Stimulated activated CD4-positive, alpha-beta T cell treated with anti-CD3 and anti-CD28 coated beads, Interleukin-2, amount 100 ng/mL, for 4 hours (primary cell): ENCODE data around the gene CCR9.
A peak's percentile ranks its signal among the peaks of the same experiment; 100 is the strongest.

Experiments used
- DNase-seq: peaks from one replicate; pipeline ENCODE4 v3.0.0-alpha.2; 2020; ENCODE audit warnings: low read depth

The CCR9 gene

DNA sequence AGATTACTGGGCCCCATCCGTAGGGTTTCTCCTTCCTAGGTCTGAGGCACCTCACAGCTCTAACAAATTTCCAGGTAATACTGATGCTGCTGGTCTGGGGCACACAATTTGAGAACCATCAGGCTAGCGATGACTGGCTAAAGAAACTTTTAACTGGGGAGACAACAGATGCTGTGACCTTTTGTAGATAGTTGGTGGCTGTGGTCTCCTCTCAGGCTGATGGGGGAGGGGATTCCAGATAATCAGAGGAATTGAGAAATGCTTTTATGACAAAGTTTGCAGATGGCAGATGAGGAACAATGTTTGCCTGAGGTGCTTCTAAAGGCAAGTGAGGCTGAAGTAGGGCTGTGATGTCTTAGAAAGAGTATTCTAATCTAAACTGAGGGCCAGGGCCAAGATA lies 13.8 kb upstream of the CCR9 start:
- DNase-seq: no peak

DNA sequence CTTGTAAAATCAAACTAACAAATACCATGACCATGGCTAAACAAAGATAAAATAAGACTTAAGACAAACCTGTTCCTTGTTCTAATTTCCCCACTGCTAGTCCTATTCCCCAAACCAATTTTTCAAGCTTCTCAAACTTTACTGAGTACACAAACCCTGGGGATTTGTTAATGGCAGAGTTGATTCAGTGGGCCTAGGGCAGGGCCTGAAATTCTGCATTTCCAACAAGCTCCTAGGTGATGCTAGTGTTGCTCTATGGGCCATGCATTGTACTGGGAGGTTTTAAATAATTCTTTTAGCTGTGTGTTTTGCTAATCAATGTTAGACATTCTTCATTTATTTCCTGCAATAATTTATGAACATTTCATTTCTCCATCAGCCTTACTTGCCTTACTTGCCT lies 13.3 kb upstream of the CCR9 start:
- DNase-seq: no peak

DNA sequence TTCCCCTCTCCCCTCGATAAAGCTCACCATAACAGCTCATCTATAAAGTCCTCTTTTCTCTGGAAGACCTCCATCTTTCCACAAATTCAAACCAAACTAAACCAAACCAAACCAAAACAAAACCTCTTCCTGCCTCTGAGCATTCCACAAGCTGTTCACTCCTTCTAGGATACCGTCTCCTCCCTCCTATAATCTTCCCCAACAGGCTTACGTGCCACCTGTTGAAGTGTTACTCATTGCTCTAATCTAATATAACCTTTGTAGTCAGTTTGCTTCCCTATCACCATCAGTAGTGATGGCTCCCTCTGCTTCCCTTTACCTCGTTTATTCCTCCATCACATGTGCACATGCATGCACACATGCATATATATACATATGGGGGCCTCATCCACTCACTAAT lies 12.7 kb upstream of the CCR9 start:
- no peak for DNase-seq

DNA sequence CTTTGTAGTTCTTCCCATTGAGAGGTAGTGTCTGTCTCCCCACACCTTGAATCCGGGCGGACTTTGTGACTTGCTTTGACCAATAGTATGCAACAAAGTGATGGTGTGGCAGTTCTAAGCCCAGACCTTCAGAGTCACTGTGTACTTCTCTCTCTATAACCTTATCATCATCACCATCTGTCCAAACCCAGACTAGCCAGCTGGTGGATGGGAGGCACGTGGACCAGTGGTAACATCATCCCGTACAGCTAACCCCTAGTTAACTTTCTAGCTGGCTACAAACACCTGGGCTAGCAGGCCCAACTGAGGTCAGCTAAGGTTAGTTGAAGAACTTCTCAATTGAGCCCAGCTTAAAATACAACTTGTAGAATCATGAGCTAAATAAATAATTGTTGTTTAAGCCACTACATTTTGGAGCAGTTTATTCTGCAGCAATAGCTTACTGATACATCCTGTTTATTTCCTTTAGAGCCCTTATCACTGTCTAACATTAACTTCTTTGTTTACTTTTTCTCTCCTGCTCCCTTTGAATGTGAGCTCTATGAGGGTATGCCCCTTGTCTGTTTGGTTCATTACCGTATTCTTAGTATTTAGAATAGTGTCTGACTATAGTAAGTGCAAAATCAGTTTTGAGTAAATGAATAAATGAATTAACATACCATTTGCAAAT lies 11.5 kb upstream of the CCR9 start:
- DNase-seq: no peak

DNA sequence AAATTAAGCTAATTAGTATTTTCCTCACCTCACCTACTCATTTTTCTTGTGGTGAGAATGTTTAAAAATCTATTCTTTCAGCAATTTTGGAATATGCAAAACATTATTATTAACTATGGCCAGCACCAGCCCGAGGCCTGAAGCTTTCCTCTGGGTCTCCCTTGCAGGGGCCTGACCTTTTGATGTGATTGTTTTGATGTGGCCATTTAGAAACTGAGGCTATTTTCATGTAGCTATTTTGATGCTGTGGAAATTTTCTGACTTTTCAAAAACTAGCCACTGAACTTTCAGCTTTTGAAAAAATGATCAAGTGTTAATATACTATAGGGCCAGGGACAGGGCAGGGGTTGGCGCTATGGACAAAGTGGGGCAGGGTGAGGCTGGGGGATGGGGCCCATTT lies 8.2 kb upstream of the CCR9 start:
- DNase-seq: no peak

DNA sequence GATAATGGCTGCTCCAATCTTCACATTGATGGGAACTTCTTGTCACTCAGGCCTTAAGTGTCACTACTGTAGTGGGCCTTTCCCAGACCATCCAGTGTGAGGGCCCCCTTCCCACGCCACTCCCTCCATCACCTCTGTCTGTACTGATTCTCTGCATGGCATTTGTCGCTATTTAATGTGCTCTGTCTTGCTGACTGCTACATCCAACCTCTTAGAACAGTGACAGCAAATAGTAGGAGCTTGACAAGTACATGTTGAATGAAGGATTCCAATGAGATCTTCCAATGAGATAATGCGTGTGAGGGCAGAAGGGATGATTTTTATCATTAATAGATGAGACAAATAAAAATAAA lies 5.6 kb upstream of the CCR9 start:
- DNase-seq: no peak

DNA sequence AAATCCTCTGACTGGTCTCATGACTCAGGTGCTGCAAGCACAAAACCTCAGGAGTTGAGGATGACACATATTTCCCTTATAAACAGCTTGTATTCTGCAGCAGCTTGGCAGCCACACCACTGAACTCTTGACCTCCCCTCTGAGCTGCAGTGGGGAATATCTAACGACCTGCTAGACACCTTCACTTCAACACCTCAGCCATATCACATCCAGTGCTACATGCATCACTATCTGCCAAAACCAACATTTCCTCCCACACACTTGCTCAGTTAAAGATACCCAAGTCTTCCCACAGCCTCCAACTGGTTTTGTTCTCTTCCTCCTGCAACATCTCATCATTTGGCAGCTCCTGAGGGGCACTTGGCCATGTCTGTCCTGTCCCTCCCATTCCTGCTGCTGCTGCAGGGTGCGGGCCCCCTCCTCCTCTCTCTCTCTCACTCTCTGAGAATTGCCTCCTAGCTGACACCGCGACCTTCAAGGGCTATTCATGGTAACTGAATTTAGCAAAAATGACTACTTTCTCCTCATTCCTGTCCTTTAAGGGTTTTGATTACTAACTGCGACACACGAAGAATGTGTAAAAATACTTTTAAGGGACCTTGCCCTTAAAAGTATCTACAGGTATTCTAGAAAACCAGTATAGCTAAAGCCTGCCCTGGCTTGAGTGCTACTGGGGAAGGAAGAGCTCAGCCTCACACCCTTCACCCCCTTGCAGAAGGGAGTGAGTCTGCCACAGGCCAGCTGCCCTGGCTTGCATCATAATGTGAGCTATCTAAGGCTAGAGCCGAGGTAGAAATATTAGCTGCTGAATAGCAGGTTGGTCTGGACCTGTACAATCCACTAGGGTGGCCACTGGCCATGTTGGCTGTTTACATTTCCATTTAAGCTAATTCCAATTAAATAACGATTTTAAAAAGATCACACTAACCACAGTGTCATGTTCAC lies 5.0 kb upstream of the CCR9 start:
- peak; percentile 12 for DNase-seq

DNA sequence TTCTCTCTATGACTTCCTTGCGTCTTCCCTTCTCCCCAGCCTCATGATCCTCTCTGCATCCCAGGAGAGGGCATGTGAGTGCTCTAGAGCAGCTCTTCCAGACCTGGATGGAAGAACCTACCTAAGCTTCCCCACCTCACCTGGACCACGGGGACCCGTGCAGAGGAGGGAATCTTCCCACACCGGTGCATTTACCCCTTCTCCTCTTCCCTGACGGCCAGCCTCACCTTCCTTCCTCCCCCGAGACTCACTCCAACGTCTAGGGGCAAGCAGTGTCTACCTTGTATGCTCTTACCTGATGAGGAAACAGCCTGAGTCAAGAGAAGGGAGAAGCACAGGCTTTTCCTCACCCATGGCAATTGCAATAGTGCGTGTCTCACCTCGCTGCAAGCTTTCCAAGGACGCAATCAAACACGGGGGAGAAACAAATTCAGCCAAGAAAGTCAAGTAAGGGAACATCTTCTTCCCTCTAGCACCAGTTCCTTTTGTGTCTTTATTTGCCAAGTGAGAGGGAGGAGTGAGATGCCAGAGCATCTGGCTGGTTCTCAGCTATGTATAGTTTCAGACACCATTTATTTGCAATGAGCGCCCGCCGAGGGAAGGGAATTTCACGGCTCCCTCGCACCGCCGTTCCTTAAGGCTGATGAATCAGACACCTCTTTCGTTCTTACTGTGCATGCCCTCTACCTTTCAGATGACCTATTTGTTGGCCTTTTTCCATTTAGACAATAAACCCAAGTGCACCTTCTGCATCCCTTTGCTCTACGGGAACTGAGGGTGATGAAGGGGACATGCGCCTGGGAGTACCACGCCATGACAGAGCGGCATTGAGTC lies 1.8 kb upstream of the CCR9 start:
- DNase-seq: no peak

DNA sequence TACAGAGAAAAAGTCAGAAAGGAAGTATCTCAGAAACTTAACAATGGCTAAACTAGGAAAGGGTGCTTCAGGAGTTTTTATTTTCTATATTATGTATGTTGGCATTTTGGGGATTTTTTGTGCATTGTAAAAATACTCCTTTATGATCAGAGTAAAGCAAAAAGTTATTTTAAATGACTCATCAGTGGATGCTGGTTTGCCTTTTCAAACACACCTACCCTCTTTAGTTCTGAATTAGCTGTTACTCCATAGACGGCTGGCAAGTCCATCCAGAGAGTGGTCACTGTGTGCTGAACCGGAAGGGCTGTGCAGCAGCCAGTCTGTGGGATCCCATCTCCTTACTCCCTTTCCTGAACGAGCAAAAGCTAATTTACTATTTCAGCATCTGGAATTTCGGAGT lies 942 bp downstream of the CCR9 start:
- DNase-seq: no peak

DNA sequence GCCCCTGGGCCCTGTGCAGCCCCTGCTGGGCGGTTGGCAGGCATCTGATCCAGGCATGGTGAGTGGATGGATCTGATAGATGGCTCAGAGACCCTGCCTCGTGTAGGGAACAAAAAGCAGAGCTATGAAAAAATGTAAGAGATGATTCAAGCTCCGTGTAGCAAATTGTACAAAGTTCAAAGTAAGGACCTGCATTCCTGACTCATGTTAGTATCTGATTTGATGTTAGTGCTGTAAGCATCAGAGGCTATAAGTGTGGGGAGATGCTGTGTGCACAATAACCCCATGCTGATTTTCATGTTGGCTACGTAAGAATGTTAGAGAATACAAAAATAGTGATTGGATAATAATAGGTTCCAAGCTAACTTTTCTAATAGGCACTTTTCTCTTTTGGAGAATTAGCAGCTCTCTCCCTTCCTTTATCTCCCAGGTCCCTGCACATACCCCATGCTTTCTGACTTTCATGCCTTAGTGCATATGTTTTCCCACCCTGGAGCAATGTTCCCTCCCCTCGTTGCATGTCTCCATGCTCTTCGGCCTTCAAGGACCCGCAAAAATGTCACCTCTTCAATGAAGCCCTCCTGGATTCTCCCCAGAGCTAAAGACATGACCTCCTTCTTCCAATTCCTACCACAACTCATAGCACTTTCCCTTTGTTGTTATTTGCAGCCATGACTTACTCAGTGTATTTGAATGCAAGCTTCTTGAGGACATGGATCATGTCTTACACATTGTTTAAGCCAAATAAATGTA lies 1.6 kb downstream of the CCR9 start:
- DNase-seq: no peak

DNA sequence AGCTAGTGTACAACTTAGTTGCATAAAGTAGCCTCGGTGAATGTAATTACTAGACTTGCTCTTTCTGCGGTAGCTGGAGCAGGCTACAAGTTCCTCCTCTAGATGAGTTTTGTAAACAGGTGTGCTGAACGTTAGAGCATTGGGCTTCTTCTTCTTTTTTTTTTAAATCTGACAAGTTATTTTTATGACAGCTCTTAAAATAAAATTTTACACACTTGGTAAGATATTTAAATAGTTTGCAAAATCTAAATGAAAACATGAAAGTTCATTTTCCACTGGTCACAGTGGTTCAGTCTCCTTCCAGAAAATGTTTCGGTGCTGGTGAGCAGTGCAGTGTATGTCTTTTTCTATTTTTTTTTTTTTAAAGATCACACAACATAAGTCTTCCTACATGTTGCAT lies 3.0 kb downstream of the CCR9 start:
- DNase-seq: no peak

DNA sequence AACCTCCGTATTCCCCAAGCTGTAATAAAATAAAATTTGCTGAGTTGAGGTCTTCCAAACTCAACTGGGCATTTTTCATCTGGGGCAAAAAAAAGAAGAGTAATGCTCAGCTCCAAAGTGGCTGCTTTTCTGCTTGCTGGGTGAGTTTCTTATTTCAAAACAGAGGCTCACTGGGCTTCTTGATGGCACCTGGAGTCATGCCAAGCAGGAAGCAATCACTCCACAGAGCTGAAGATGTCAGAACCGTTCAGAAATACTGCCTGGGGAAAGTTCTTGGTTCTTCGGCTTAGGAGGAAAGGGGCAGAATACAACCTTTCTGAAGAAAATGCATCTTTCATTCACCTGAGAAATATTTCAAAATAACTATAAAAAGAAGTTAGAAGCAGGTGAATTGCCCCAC lies 4.1 kb downstream of the CCR9 start:
- DNase-seq: no peak

DNA sequence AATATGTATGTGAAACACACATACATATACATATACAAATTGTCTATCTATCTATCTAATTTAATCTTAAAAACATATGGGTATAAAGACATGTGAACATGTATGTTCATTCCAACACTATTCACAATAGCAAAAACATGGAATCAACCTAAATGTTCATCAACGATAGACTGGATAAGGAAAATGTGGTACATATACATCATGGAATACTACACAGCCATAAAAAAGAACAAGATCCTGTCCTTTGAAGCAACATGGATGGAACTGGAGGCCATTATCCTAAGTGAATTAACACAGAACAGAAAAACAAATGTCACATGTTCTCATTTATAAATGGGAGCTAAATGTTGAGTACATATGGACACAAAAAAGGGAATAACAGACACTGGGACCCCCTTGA lies 5.8 kb downstream of the CCR9 start:
- DNase-seq: no peak

DNA sequence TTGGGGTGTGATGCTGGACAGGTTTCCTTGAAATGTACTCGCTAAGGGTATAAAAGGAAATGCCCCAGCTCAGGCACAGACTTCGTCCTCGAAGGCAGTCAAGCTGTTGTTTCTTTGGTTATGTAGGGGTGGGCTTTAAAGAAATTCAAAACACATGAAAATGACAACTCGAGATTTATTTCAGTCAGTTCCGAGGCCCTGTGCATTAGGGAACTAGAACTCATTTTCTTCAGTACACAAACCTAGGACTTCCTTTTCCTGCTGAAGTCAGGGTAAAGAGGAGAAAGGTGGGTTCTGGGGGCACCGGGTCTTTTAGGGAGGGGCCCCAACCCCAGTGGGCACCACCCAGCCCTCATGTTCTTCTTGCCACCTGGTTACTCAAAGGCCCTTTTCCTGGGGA lies 7.7 kb downstream of the CCR9 start:
- no peak for DNase-seq

DNA sequence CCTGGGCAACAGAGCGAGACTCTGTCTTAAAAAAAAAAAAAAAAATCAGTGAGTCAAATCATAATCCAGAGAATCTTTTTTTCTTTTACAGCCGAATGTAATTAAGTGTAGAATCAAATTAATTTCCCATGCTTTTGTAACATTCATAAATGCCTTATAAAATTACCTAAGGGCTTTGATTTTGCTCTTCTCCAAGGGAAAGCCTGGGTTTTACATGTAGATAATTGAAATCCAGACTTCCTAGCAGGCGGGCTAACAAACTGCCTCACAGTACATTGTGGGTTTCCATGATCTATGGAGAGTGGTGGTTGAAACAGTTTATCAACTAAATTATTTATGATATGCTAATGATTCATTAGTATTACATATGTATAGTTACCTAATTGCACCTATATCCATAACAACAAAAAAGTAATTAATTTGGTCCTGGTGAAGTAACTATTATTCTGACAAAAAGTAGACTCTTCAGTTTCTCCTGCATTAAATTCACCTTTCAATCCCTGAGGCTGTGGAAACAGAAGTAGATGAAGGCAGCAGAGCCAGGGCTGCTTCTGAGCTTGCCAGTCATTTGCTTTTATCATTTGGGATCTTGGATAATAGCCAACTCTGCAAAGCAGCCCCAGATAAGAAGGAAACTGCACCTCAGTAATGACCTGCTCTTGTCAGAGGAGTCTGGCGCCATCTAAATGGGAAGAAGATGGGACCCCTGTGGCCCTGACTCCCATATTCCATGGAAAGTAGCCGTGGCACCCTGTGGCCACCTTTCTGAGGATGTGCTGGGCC lies 9.5 kb downstream of the CCR9 start:
- no peak for DNase-seq

DNA sequence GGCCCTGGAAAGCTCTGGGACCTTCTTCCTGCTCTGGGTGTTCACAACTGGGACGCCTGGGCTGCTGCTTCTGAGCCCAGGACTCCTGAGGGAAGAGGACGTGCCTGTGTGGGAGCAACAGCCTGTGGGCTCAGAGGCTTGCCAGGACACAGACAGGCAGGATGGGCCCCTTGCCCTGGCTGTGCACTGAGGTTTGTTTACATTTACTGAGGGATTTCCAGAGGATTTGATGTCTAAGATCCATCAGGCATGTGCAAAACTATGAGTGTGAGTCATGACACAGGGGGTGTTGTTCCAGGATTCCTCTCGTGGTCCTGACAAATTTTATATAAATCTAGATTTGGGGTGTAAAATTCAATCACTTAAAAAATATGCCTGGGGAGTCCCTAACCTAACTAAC lies 10.6 kb downstream of the CCR9 start:
- DNase-seq: no peak

DNA sequence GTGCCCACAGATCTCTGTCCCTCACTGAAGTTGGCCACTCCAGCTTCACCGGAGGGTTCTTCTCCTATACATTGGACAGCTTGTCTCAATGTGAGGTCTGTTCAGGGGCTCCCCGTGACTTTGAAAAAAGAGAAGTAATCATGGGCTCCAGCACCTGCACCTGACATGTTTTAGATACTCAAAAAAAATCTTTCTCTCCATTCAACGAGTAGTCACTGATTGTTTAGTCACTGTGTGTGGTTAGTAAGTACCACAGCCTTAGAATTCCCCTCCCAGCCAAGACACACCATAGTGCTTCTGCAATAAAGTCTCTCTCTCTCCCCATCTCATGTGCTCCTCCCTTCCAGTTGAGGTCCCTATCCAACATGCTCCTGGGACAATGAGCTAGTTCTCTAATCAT lies 18.6 kb downstream of the CCR9 start:
- DNase-seq: no peak

DNA sequence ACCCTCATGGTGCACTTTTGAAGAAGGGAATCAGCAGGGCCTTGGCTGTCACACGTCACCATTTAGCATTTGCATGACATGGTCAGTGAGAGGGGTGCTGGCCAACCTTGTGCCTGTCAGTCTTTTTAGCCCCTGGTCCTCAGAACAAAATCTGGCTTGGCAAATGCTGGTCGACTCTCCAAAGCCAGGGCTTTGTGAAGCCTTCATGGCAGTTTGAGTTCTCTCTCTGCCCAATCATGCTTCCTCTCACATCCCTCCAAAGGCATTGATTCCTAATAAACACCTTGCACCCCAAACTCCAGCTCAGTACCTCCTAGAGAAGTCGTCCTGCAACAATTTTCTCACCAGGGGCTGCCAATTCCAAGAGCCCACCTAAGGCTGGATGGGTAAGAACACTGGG lies 19.4 kb downstream of the CCR9 start:
- no peak for DNase-seq

DNA sequence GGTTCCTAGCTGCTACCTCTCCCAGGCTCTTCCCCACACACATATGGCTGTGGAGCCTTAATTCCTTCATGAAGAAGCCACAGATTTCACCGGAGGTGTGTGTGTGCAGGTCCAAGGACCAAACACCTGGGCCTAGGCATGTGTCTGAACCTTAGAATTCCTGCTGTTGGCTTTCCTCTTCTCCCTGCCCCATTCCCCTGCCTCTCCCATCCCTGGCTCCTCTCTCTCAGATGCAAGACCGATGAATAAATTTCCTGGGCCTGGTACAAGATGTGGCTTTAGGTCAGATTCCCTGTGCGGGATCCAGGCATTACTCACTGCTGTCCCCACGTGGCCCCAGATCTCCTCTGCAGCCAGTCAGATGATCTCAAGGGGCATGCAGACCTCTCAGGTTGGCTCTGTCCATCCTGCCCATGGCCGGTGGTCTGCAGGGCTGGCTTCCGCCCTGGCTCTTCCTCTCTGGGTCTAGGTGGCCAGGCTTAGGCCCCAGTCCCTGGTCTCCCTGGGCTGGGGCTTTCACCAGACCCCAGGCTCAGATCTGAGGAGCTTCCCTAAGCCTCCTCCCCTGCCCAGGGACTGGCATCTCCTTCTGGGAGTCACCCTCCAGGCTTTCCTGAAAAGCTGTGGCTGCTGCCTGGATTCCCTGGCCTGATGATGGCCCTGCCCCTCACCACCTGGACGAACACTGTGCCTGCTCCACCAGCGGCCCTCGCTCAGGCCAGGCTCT lies 20.5 kb downstream of the CCR9 start:
- DNase-seq: no peak
